HG03060 (cell line): ENCODE results near the gene IFI16.
"Not testable (repeated sequence)": the region's sequence is repeated elsewhere in the genome, so short reads cannot be mapped to it uniquely, and the experiment has no call there.

Source experiments
- ATAC-seq: cut with Tn5 transposase; IDR thresholded peaks from one replicate; pipeline ENCODE4 v1.9.1; 2021; ENCODE audit warnings: low read depth, moderate number of reproducible peaks; ENCODE audit not compliant: unreplicated experiment

IFI16 gene

GRCh38 chr1:159090286-159091179 lies 80.8 kb downstream of the IFI16 start:
- no peak for ATAC-seq

- ATAC-seq, result no peak
Measured at GRCh38 chr1:159091180-159091560, 81.5 kb downstream of the IFI16 start.

- ATAC-seq, result no peak
Measured at GRCh38 chr1:159091607-159092031, 81.9 kb downstream of the IFI16 start.

DNA sequence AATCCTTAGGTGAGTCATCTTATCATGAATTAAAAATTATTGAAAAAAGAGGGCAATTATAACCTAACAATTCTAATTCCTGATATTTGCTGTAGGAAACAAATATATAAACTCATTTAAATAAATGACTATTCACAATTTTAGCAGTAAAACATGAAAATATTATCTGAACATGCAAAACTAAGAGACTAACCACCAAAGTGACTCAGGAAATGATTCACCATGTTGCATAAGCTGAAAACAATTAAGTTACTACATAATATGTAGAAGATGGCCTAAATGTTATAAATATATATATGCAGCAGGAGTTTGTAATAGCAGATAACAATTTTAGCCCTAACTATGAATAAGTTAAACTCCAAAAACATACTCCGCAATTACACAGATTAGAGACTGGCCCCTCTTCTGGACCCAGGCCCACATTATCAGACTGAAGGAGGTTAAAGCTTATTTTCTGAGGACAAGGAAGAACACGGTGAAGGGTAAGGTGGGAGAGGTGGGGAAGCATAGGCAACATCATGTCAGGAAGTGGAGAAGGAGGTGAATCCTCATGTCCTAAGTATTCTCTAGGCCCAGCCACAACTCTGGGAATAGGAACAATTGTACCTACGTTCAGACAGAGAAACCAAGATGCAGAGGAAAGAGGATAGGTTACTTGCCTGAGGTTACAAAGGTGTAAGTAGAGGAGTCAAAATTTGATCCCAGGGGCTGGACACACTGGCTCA lies 82.5 kb downstream of the IFI16 start:
- no peak for ATAC-seq

DNA sequence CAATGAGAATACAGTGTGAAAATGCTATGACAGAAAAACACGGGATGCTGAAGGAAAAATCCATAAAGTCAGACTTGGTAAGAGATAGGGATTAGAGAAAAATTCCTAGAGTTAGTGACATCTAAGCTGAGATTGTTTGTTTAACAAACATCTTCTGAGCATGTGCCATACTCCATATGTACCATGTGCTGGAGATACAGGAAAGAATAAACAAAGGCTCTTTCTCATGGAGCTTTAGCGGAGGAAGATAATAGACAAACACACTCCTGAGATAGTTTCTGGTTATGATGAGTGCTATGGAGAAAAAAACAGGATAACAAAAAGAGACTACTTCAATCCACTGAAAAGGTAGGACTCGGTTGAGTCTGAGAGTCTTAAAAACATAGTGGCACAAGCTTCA lies 88.9 kb downstream of the IFI16 start:
- ATAC-seq, result no peak

- ATAC-seq, result no peak
Measured at GRCh38 chr1:159100589-159100988, 90.9 kb downstream of the IFI16 start.

GRCh38 chr1:159103021-159103420 lies 93.3 kb downstream of the IFI16 start:
- not testable (repeated sequence) for ATAC-seq
